ENCODE measurements around the gene ZNF526. TPM values are rescaled to one million over a fixed set of nuclear protein-coding genes. Genes with fewer than 3 reads are reported as not detected.

ZNF526 gene
- total and polyA plus RNA-seq, 9 of the 15 experiments (the other 6 are each of a cell fraction or from before 2014, with no cell fraction given): 1.3 to 17.9 (median 6.2) TPM

DNA sequence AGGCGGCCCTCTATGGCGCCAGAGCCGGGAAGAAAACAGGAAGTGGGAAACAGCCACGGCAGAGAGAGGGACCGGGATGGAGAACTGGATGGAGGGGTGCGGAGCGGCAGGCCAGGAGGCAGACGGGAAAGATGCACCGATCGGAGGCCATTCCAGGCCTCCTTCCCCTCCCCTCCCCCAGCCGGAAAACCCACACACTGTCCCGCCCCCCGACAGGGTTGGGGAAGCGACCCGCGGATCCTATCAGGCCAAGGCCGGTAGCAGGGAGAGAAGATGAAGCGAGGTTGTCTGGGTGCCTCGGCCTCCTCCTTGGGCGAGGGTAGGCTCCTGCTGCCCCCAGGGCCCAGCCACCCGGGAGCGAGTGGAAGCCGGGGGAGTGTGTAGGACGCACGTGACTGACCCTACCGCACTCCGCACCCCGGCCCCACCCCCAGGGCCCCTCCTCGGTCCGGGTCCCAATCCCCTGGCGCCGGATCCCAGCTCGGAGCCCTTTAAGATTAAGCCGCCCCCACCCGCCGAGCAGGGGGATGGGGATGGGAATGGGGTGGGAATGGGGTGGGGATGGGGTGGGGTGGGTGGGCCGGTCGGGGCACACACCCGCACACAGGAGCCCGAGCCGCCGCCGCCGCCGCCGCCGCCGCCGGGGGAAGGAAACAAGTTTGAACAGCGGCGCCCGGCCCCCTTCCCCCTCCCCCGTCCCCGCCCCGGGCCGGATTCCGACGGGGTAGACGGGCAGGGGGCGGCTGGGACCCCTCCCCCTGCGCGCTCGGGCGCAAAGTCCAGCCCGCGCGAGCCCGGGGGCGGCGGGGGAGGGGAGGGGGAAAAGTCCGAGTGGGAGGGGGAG, 33.4 kb downstream of the ZNF526 start (continued):
- TF ChIP-seq YY1 (IDR thresholded peaks at IDR 0.05; ENCODE audit: borderline replicate concordance in 1 of 3, control insufficient read depth in 1 of 3, extremely low read depth in 1 of 3, insufficient read depth in 3 of 3, insufficient read length in 1 of 3, insufficient replicate concordance in 2 of 3, low read depth in 1 of 3, low read length in 2 of 3): peak in 2 of 3 experiments; percentile 35 to 62
- no peak for TF ChIP-seq NBN (IDR thresholded peaks at IDR 0.05; ENCODE audit: low read depth)
- TF ChIP-seq NR2C1 (IDR thresholded peaks at IDR 0.05): no peak
- no peak for TF ChIP-seq NR2C1 (tag; IDR thresholded peaks at IDR 0.05)
- TF ChIP-seq ZNF133 (CRISPR knock-in tag; IDR thresholded peaks at IDR 0.05): no peak
- no peak for TF ChIP-seq CEBPB (tag; IDR thresholded peaks at IDR 0.05)
- TF ChIP-seq ZNF253 (CRISPR knock-in tag; conservative IDR thresholded peaks at IDR 0.05): no peak
- no peak for TF ChIP-seq ZNF699 (CRISPR knock-in tag; IDR thresholded peaks at IDR 0.05; ENCODE audit: insufficient replicate concordance)
- TF ChIP-seq SMAD3 (CRISPR knock-in tag; conservative IDR thresholded peaks at IDR 0.05): no peak
- TF ChIP-seq MECOM (CRISPR knock-in tag; IDR thresholded peaks at IDR 0.05): no peak
- TF ChIP-seq, protein P1, sequence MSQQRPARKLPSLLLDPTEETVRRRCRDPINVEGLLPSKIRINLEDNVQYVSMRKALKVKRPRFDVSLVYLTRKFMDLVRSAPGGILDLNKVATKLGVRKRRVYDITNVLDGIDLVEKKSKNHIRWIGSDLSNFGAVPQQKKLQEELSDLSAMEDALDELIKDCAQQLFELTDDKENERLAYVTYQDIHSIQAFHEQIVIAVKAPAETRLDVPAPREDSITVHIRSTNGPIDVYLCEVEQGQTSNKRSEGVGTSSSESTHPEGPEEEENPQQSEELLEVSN (IDR thresholded peaks at IDR 0.05; ENCODE audit: borderline replicate concordance in 1 of 2, extremely low read depth in 1 of 2, insufficient read depth in 1 of 2, insufficient read length in 1 of 2, low read depth in 1 of 2, low read length in 1 of 2, poor library complexity in 1 of 2, severe bottlenecking in 1 of 2): peak in 1 of 2 experiments; percentile 20
- TF ChIP-seq GTF2B (IDR thresholded peaks at IDR 0.05; ENCODE audit: extremely low read depth, insufficient read length): no peak
- TF ChIP-seq JUN (IDR thresholded peaks at IDR 0.05; ENCODE audit: borderline replicate concordance, low read depth, low read length): no peak
- TF ChIP-seq JUN (CRISPR knock-in tag; IDR thresholded peaks at IDR 0.05; ENCODE audit: borderline replicate concordance): no peak
- TF ChIP-seq ILF3 (IDR thresholded peaks at IDR 0.05; ENCODE audit: borderline replicate concordance): no peak
- TF ChIP-seq ZBTB2 (IDR thresholded peaks at IDR 0.05): 0 out of 2 replicates have a peak, but pooled peaks have one; percentile 32
- no peak for TF ChIP-seq PURB (CRISPR knock-in tag; IDR thresholded peaks at IDR 0.05; ENCODE audit: low read depth)
- no peak for TF ChIP-seq SREBF1 (IDR thresholded peaks at IDR 0.05; ENCODE audit: borderline replicate concordance, low read depth, low read length)
- no peak for TF ChIP-seq FOXA1 (IDR thresholded peaks at IDR 0.05; ENCODE audit: borderline replicate concordance)
- no peak for TF ChIP-seq RHOXF2B (CRISPR knock-in tag; conservative IDR thresholded peaks at IDR 0.05)
- no peak for TF ChIP-seq STAT5B (CRISPR knock-in tag; IDR thresholded peaks at IDR 0.05)
- TF ChIP-seq, protein P2, sequence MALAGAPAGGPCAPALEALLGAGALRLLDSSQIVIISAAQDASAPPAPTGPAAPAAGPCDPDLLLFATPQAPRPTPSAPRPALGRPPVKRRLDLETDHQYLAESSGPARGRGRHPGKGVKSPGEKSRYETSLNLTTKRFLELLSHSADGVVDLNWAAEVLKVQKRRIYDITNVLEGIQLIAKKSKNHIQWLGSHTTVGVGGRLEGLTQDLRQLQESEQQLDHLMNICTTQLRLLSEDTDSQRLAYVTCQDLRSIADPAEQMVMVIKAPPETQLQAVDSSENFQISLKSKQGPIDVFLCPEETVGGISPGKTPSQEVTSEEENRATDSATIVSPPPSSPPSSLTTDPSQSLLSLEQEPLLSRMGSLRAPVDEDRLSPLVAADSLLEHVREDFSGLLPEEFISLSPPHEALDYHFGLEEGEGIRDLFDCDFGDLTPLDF (CRISPR knock-in tag; IDR thresholded peaks at IDR 0.05): no peak

Data from K562 (cell line).